Uterus (tissue), 4 donors: ENCODE measurements around the gene DHX29. TPM values are rescaled to one million over a fixed set of nuclear protein-coding genes. Genes with fewer than 3 reads are reported as not detected.

Experiments
- DNase-seq, 2 donors: peaks; one replicate each; pipeline ENCODE4 v3.0.0-alpha.2; 2019 to 2020
- H3K27ac ChIP-seq, 2 donors: fragments of 200-600 bp; sonication (generic); 1 replicate in 1 of 2; 2 replicates in 1 of 2; pipeline ENCODE4 v1.5.1; 2016 to 2018
- H3K27me3 ChIP-seq, 2 donors: fragments of 200-600 bp; sonication (generic); one replicate each; pipeline ENCODE4 v1.5.1; 2018 to 2019; ENCODE audit warnings: control low read depth in 1 of 2
- H3K36me3 ChIP-seq, 2 donors: fragments of 200-600 bp; sonication (generic); one replicate each; pipeline ENCODE4 v1.5.1; 2019; ENCODE audit warnings: control low read depth in 1 of 2
- H3K4me1 ChIP-seq, 2 donors: fragments of 200-600 bp; sonication (generic); one replicate each; pipeline ENCODE4 v1.5.1; 2018 to 2019; ENCODE audit warnings: control low read depth in 1 of 2
- H3K4me3 ChIP-seq, 2 donors: fragments of 200-600 bp; sonication (generic); 1 replicate in 1 of 2; 2 replicates in 1 of 2; pipeline ENCODE4 v1.5.1; 2018 to 2019; ENCODE audit warnings: mild to moderate bottlenecking in 1 of 2
- H3K9me3 ChIP-seq, 2 donors: fragments of 200-600 bp; sonication (generic); one replicate each; pipeline ENCODE4 v1.5.1; 2019; ENCODE audit warnings: control low read depth in 1 of 2
- CTCF ChIP-seq, 4 experiments: fragments of 200-600 bp in 2 of 4; fragments of 450-650 bp in 2 of 4; sonication (generic) in 2 of 4; IDR thresholded peaks; one replicate each; pipeline ENCODE4 v1.5.1; 2016 to 2019; ENCODE audit warnings: antibody characterized with exemption in 4 of 4, mild to moderate bottlenecking in 2 of 4, moderate library complexity in 1 of 4
- POLR2A ChIP-seq, 2 donors: fragments of 450-650 bp; IDR thresholded peaks; one replicate each; pipeline ENCODE4 v1.6.1; 2016; ENCODE audit warnings: antibody characterized with exemption in 2 of 2, mild to moderate bottlenecking in 1 of 2, moderate library complexity in 1 of 2
- intact Hi-C: fragments of 100-400 bp; cut with DNase I; formaldehyde crosslinking; loops from one replicate; pipeline ENCODE4 v1.15.1; 2023; ENCODE audit warnings: low total_unique reads
- total RNA-seq, 4 donors: library from RNA; depleted of rRNA in 3 of 4; stranded (reverse); fragments of >200 nt in 3 of 4; gene quantifications; one replicate each; pipeline versions ENCODE4 v1.1.0 to v1.2.4, GENCODE V29; 2014 to 2023
- donor health status: DM: yes; HTN: yes; CAD: no.

The DHX29 gene
- total RNA-seq, 4 donors from 2014 or later, result 22.0 to 44.4 (median 27.0) TPM

DNA sequence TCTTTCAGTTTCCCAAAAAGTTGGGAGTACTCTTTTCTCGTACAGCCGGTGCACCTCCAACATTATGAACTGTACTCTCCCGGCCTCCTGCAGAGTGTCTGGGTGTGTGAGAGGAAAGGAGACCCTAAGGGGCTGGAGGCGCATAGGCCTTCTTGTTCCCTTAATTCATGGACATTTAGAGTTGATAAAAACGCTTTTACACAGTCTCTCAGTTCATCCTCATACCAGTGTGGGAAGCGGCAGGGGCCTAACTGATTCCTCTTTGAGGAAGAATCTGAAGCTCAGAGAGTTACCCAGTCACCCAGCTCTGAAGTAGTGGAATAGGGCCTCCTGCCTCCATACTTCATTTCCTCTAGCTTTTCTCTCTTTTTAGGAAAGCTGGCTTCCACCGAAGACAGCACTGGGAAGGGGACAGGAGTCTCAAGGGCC lies 83.7 kb downstream of the DHX29 start:
- DNase-seq, result no peak
- Histone ChIP-seq H3K4me1 (peaks cover 0 to 22% of the 10 kb centered on the region in 2 donors), H3K36me3 (no peaks in the 10 kb centered on the region), H3K27me3 (peaks cover 36 to 87% of the 10 kb centered on the region in 2 donors), H3K9me3 (no peaks in the 10 kb centered on the region), H3K4me3 (no peak overlapping the region), H3K27ac (no peak overlapping the region)
- intact Hi-C loops, result loop anchor here (10.0 kb wide), 1 partner anchor 49 kb away; the partner anchor contains the start of gene CDC20B
- no peak for TF ChIP-seq CTCF (IDR thresholded peaks at IDR 0.05)
- no peak for TF ChIP-seq POLR2A (IDR thresholded peaks at IDR 0.05)

DNA sequence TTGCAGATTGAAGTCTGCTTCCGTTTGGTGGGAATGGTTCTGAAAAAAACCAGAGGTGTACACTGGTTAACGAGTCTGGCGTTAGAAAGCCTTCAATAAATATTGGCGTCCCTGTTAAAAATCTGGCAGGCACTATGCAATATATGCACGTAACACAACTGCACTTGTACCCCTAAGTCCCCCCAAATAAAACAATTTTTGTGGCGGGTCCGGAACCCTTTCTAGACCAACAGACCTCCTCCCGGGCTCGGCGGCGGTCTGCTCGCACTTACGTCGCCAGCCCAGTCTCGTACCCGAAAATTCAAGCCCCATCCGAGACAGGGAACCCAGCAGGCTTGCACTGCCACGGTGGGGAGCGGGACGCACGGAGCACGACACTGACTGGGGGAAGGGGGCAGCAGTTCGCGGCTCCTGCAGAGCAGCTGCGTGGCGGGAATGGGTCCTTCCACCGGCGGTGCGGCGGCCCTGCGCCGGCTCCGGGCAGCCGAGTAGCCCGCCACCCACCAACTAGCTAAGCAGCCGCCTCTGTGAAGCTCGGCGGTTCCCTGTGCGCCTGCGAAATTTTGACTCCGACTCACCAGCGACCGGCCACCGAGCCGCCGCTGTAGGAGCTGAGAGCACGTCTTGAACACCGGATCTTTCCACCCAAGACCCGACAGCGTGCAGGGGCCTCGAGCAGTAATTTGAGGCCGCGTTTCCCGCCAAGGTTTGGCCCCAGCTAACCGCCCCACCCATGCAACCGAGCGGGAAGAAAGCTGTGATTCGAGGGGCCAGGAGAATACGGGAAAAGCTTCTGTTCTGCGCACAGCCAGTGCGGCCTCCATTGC lies 84.3 kb downstream of the DHX29 start:
- TF ChIP-seq CTCF (IDR thresholded peaks at IDR 0.05), result no peak
- no peak for TF ChIP-seq POLR2A (IDR thresholded peaks at IDR 0.05)
- DNase-seq, result no peak
- Histone ChIP-seq H3K27ac (no peak overlapping the region), H3K9me3 (no peaks in the 10 kb centered on the region), H3K4me3 (no peak overlapping the region), H3K27me3 (peaks cover 35 to 83% of the 10 kb centered on the region in 2 donors), H3K4me1 (peaks cover 0 to 22% of the 10 kb centered on the region in 2 donors), H3K36me3 (no peaks in the 10 kb centered on the region)
- intact Hi-C loops, result loop anchor here (10.0 kb wide), 1 partner anchor 48 kb away; the partner anchor contains the start of gene CDC20B

DNA sequence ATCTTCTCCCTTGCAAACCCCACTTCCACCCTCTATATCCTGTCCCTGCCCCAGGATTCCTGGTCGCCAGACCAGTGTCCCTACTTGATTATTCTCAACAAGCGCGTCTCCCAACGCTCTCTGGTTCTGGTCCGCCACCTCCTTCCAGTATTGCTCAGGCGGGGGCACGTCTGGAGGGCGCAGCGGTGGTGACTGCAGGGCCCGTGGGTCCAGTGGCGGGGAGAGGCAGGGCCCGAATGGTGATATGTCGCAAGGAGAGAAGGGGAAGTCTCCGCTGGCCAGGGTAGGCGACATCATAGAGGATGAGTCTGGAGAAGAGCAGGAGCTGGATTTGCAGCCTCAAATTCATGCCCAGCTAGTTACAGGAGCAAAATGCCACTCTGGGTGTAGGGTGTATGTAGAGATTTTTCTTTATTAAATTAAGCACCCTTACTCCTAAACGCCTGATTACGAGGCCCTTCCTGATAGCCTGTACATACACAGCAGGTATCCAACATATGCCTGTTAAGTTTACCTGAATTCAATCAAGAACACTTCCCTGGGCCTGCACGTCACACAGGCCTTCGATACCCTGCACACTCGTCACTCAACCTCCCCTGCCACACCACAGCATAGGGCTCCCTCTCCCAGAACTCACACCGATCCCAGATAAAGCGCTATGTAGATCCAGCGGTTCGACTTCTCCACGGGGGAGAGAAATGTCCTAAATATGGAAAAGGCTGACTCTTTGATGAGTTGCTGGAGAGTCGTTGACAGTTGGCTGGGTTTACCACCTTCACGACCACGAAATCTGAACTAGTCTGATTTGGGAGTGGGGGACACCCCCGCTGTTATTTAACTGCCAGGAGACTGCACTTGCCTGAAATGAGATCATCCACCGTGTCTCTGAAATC lies 85.2 kb downstream of the DHX29 start:
- intact Hi-C loops, result loop anchor here (10.0 kb wide), 1 partner anchor 48 kb away; the partner anchor contains the start of gene CDC20B
- H3K36me3 ChIP-seq, result no peaks in the 10 kb centered on the region
- H3K4me3 ChIP-seq, result no peak overlapping the region
- peaks cover 0 to 17% of the 10 kb centered on the region in 2 donors for H3K4me1 ChIP-seq
- no peaks in the 10 kb centered on the region for H3K9me3 ChIP-seq
- DNase-seq, result no peak
- H3K27ac ChIP-seq, result no peak overlapping the region
- no peak for TF ChIP-seq CTCF (IDR thresholded peaks at IDR 0.05)
- TF ChIP-seq POLR2A (IDR thresholded peaks at IDR 0.05), result no peak
- H3K27me3 ChIP-seq, result peaks cover 26 to 78% of the 10 kb centered on the region in 2 donors

DNA sequence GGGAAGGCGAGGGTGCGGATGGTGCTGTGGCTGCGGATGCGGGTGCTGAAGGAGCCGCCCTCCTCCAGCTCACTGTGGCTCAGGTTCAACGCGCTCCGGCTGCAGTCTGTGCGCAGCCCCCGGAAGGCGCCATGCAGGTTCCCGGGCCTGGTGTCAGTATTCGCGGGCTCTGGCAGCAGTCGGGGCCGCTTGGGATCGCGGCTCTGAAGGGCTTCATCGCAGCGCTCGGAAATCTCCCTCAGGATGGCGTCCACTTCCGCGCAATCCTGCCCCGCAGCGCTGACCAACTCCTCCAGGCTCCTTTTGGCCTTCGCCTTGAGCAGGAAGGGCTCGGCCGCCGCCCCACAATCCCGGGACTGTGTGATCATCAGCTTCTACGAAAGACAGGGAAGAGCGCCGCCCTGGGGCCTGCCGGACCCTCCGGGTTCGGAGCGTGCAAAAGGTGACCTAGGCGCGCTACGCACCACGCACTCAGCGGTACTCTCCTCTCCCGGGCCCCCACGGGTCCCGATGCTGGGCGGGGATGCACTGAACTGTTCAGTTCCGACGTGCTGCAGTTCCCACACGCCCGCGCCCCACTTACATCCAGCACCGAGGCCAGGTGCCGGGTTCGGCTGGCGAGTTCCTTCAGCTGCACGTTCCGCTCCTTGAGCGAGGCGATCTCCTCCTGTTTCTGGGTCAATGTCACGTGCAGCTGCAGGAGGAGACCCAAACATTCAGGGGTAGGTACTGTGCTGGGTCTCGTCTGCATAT lies 86.9 kb downstream of the DHX29 start:
- Histone ChIP-seq H3K36me3 (no peaks in the 10 kb centered on the region), H3K9me3 (no peaks in the 10 kb centered on the region), H3K4me1 (peaks cover 0 to 5% of the 10 kb centered on the region in 2 donors), H3K27ac (no peak overlapping the region), H3K27me3 (peaks cover 13 to 63% of the 10 kb centered on the region in 2 donors), H3K4me3 (peak overlapping the region in 1 of 2 donors; percentile 1)
- DNase-seq, result no peak
- intact Hi-C loops, result loop anchor here (10.0 kb wide), 1 partner anchor 46 kb away; the partner anchor contains the start of gene CDC20B
- TF ChIP-seq CTCF (IDR thresholded peaks at IDR 0.05) (no peak), POLR2A (IDR thresholded peaks at IDR 0.05) (no peak)
